HL-60/S4 treated with retinoic acid at 250 ng/mL for 4 days and 3 days (cell line): ENCODE results near the gene SPIN1.

Experiments
- in situ Hi-C: fragments of 300-500 bp; cut with MboI; formaldehyde crosslinking; loops from 2 replicates; pipeline ENCODE4 v1.7.0; 2022; ENCODE audit warnings: low sequenced_read_pairs

SPIN1 gene

GRCh38 chr9:88387552-88388202 is 567 bp upstream of the SPIN1 start:
- in situ Hi-C loops: no loop called here

- in situ Hi-C loops: no loop called here
These were observed 802 bp downstream of the SPIN1 start for GRCh38 chr9:88388886-88389605.

GRCh38 chr9:88390371-88390990 is 2.2 kb downstream of the SPIN1 start:
- in situ Hi-C loops: no loop called here

- in situ Hi-C loops: no loop called here
These were observed 3.0 kb downstream of the SPIN1 start for GRCh38 chr9:88391236-88391635.

GRCh38 chr9:88391921-88392320 is 3.7 kb downstream of the SPIN1 start:
- in situ Hi-C loops: no loop called here

GRCh38 chr9:88392549-88392948 is 4.3 kb downstream of the SPIN1 start:
- in situ Hi-C loops: no loop called here

- in situ Hi-C loops: no loop called here
These were observed 8.8 kb downstream of the SPIN1 start for GRCh38 chr9:88396836-88397577.

- in situ Hi-C loops: no loop called here
These were observed 9.8 kb downstream of the SPIN1 start for GRCh38 chr9:88398016-88398415.

GRCh38 chr9:88399966-88400365 is 11.7 kb downstream of the SPIN1 start:
- in situ Hi-C loops: no loop called here

GRCh38 chr9:88403340-88403739 is 15.1 kb downstream of the SPIN1 start:
- in situ Hi-C loops: no loop called here

- in situ Hi-C loops: no loop called here
These were observed 17.8 kb downstream of the SPIN1 start for GRCh38 chr9:88406051-88406450.

GRCh38 chr9:88411471-88411870 is 23.2 kb downstream of the SPIN1 start:
- in situ Hi-C loops: no loop called here

GRCh38 chr9:88414298-88414697 is 26.1 kb downstream of the SPIN1 start:
- in situ Hi-C loops: no loop called here

GRCh38 chr9:88418025-88418424 is 29.8 kb downstream of the SPIN1 start:
- in situ Hi-C loops: no loop called here

- in situ Hi-C loops: no loop called here
These were observed 30.7 kb downstream of the SPIN1 start for GRCh38 chr9:88418715-88419540.

- in situ Hi-C loops: no loop called here
These were observed 32.0 kb downstream of the SPIN1 start for GRCh38 chr9:88420227-88420626.

GRCh38 chr9:88421348-88421747 is 33.1 kb downstream of the SPIN1 start:
- in situ Hi-C loops: no loop called here

- in situ Hi-C loops: no loop called here
These were observed 37.3 kb downstream of the SPIN1 start for GRCh38 chr9:88425538-88425950.

- in situ Hi-C loops: no loop called here
These were observed 38.4 kb downstream of the SPIN1 start for GRCh38 chr9:88426651-88427050.

GRCh38 chr9:88429595-88430430 is 41.6 kb downstream of the SPIN1 start:
- in situ Hi-C loops: no loop called here
